Adrenal gland (tissue), 12 donors: ENCODE results near the gene XIRP2. TPM values are rescaled to one million over a fixed set of nuclear protein-coding genes. Genes with fewer than 3 reads are reported as not detected.

ENCODE experiments used
- DNase-seq, 7 donors: peaks; one replicate each; pipeline ENCODE4 v3.0.0-alpha.2; 2019 to 2020
- H3K27ac ChIP-seq, 5 donors: fragments of 200-600 bp; sonication (generic) in 4 of 5; 1 replicate in 3 of 5; 2 replicates in 2 of 5; pipeline versions ENCODE4 v1.5.1 to v1.8.0; 2016 to 2020; ENCODE audit warnings: mild to moderate bottlenecking in 1 of 5
- H3K27me3 ChIP-seq: fragments of 200-600 bp; 2 replicates; pipeline ENCODE4 v1.8.0; 2021
- H3K36me3 ChIP-seq, 2 donors: fragments of 200-600 bp; replicated peaks in 1 of 2; 1 replicate in 1 of 2; 2 replicates in 1 of 2; pipeline versions ENCODE4 v1.5.1 to v1.8.0; 2018 to 2022
- H3K4me1 ChIP-seq, 2 donors: fragments of 200-600 bp; replicated peaks in 1 of 2; 1 replicate in 1 of 2; 2 replicates in 1 of 2; pipeline versions ENCODE4 v1.5.1 to v1.8.0; 2018 to 2021
- H3K4me3 ChIP-seq, 4 donors: fragments of 200-600 bp; sonication (generic) in 3 of 4; one replicate each; pipeline ENCODE4 v1.5.1; 2016 to 2018
- H3K9me3 ChIP-seq, 3 donors: fragments of 200-600 bp; sonication (generic) in 1 of 3; replicated peaks in 1 of 3; 1 replicate in 2 of 3; 2 replicates in 1 of 3; pipeline versions ENCODE4 v1.5.1 to v1.8.0; 2016 to 2021
- POLR2A ChIP-seq, 2 donors: fragments of 450-650 bp; IDR thresholded peaks; one replicate each; pipeline ENCODE4 v1.6.1; 2017; ENCODE audit warnings: antibody characterized with exemption in 2 of 2, mild to moderate bottlenecking in 2 of 2, moderate library complexity in 1 of 2
- WGBS, 4 donors: extraction: QIAGEN DNeasy Blood & Tissue Kit in 2 of 4; methylation state at CpG; one replicate each; pipeline versions ENCODE4 v1.1.5 to v1.1.7; 2013 to 2017; 5-methylcytosine and 5-hydroxymethylcytosine counted together
- intact Hi-C, 2 donors: fragments of 100-400 bp; cut with DNase I; formaldehyde crosslinking; loops; one replicate each; pipeline versions ENCODE4 v1.14.1 to v1.15.0; 2022 to 2023
- polyA plus RNA-seq, 3 donors: library from polyadenylated mRNA; stranded (reverse); fragments of 200-250 nt in 2 of 3; fragments of 350-450 nt in 1 of 3; fragmentation: Illumina TruSeq in 1 of 3; extraction: RNeasy Lipid Tissue Mini Kit (QIAGEN cat#74804) in 1 of 3; gene quantifications; one replicate each; pipeline ENCODE4 v1.2.3, GENCODE V29; 2013 to 2014
- total RNA-seq, 9 donors: library from RNA; depleted of rRNA in 4 of 9; stranded (reverse); fragments of >200 nt in 4 of 9; fragments of 120-200 nt in 1 of 9; fragmentation: NEBNext Ultra II Directional in 1 of 9; extraction: Animal tissue kit (Norgen Biotek cat#: 25700) in 1 of 9; gene quantifications; one replicate each; pipeline versions ENCODE4 v1.1.0 to v1.2.4, GENCODE V29; 2013 to 2023
- TF ChIP-seq, protein P1 (sequence below), 6 experiments: fragments of 450-650 bp in 4 of 6; fragments of 200-600 bp in 2 of 6; sonication (generic) in 1 of 6; IDR thresholded peaks; 1 replicate in 5 of 6; 2 replicates in 1 of 6; pipeline versions ENCODE4 v1.5.1 to v1.8.0; 2016 to 2021; ENCODE audit warnings: antibody characterized with exemption in 6 of 6, mild to moderate bottlenecking in 2 of 6, moderate library complexity in 1 of 6
- donor health status: healthy with polysubstance abuse.
- donor health status: Bipolar disorder and iron deficiency.
- donor health status: DM: yes; HTN: yes; CAD: no.
- donor health status: DM: no; HTN: no; CAD: no.
- donor health status: DM: no; HTN: no; CAD: no.
- donor health status: DM: yes; HTN: yes; CAD: no.

The XIRP2 gene
- total and polyA plus RNA-seq, 12 donors = 0.06 to 1.3 (median 0.17) TPM; not detected in 7

GRCh38 chr2:166932032-166932431 lies 43.8 kb downstream of the XIRP2 start:
- 92 to 97% (median 95%) methylated on average over 1 of the region's 1 CpG for WGBS, 4 donors
- Histone ChIP-seq H3K36me3 (no peaks in the 10 kb centered on the region), H3K4me3 (no peak overlapping the region), H3K4me1 (no peaks in the 10 kb centered on the region), H3K27ac (no peak overlapping the region), H3K27me3 (no peaks in the 10 kb centered on the region), H3K9me3 (no peaks in the 10 kb centered on the region)
- no peak for DNase-seq
- intact Hi-C loops = no loop called here
- no peak for TF ChIP-seq POLR2A (IDR thresholded peaks at IDR 0.05)
- TF ChIP-seq, protein P1, sequence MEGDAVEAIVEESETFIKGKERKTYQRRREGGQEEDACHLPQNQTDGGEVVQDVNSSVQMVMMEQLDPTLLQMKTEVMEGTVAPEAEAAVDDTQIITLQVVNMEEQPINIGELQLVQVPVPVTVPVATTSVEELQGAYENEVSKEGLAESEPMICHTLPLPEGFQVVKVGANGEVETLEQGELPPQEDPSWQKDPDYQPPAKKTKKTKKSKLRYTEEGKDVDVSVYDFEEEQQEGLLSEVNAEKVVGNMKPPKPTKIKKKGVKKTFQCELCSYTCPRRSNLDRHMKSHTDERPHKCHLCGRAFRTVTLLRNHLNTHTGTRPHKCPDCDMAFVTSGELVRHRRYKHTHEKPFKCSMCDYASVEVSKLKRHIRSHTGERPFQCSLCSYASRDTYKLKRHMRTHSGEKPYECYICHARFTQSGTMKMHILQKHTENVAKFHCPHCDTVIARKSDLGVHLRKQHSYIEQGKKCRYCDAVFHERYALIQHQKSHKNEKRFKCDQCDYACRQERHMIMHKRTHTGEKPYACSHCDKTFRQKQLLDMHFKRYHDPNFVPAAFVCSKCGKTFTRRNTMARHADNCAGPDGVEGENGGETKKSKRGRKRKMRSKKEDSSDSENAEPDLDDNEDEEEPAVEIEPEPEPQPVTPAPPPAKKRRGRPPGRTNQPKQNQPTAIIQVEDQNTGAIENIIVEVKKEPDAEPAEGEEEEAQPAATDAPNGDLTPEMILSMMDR (IDR thresholded peaks at IDR 0.05) = no peak

DNA sequence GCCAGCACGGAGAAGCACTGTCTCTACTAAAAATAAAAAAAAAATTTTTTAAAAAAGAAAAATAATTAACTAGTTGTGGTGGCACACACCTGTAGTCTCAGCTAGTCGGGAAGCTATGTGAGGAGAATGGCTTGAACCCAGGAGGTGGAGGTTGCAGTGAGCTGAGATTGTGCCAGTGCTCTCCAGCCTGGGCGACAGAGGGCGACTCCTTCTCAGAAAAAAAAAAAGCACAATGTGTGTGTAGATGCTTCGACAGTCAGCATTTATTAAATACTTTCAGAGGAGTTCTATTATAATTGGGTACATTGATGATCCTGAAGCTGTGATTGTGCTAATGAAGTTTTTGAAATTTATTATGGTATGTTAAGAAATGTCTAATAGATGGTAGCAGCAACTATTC lies 46.5 kb downstream of the XIRP2 start:
- no peak for DNase-seq
- WGBS, 4 donors = 73 to 78% (median 76%) methylated on average over 5 of the region's 5 CpGs
- H3K9me3 ChIP-seq = no peaks in the 10 kb centered on the region
- no peaks in the 10 kb centered on the region for H3K27me3 ChIP-seq
- TF ChIP-seq, protein P1 (IDR thresholded peaks at IDR 0.05) = no peak
- TF ChIP-seq POLR2A (IDR thresholded peaks at IDR 0.05) = no peak
- H3K27ac ChIP-seq = no peak overlapping the region
- no peaks in the 10 kb centered on the region for H3K4me1 ChIP-seq
- no peak overlapping the region for H3K4me3 ChIP-seq
- no peaks in the 10 kb centered on the region for H3K36me3 ChIP-seq
- intact Hi-C loops = no loop called here

DNA sequence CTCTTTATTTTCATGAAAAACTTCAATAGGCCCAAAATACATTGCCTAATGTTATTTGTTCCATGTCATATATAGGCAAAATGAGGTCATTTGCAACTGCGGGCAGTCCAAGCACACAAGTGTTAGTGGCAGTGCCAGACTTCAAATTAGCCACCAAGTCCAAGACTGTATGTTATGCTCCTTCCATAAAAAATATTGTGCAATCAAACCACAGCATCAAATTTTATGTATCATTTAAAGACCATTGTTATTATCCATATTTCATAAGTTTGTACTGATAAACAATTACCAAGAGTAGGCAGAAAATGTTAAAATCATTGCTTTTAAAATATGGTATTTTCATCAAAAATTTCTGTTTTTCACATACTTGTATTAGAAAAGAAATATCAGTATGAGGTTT lies 54.1 kb downstream of the XIRP2 start:
- TF ChIP-seq, protein P1 (IDR thresholded peaks at IDR 0.05) = no peak
- no peak for TF ChIP-seq POLR2A (IDR thresholded peaks at IDR 0.05)
- DNase-seq = no peak
- no peaks in the 10 kb centered on the region for H3K27me3 ChIP-seq
- H3K36me3 ChIP-seq = no peaks in the 10 kb centered on the region
- H3K4me3 ChIP-seq = no peak overlapping the region
- no peaks in the 10 kb centered on the region for H3K9me3 ChIP-seq
- no peak overlapping the region for H3K27ac ChIP-seq
- no peaks in the 10 kb centered on the region for H3K4me1 ChIP-seq
- intact Hi-C loops = no loop called here
- WGBS, 4 donors = 86 to 95% (median 90%) methylated on average over 1 of the region's 1 CpG

DNA sequence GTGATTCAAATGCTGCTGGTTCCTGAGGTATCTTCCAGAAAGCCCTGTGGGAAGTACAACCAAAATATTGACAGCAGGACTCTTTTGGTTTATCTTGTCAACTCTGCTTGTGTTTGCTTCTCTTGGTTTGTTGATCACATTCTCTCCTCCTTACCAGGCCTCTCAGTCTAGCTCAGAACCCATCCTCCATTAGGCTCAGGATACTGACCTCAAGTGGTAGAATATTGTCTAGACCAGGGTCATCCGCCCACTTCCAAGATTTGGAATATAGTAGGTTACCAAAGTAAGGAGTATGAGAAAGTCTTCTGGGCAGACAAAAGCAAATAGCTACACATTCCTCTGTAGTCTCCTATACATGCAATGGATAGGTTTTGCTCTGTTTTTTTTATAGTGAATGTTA lies 56.6 kb downstream of the XIRP2 start:
- no peaks in the 10 kb centered on the region for H3K9me3 ChIP-seq

More for the DNA sequence above, 56.6 kb downstream of the XIRP2 start:
- H3K27ac ChIP-seq = no peak overlapping the region
- H3K4me1 ChIP-seq = no peaks in the 10 kb centered on the region
- H3K4me3 ChIP-seq = no peak overlapping the region
- intact Hi-C loops = no loop called here
- 89 to 100% (median 95%) methylated on average over 1 of the region's 1 CpG for WGBS, 4 donors
- no peak for TF ChIP-seq POLR2A (IDR thresholded peaks at IDR 0.05)
- TF ChIP-seq, protein P1 (IDR thresholded peaks at IDR 0.05) = no peak
- DNase-seq = no peak
- H3K27me3 ChIP-seq = no peaks in the 10 kb centered on the region
- H3K36me3 ChIP-seq = no peaks in the 10 kb centered on the region
